H9 (cell line): ENCODE results near the gene SLC16A13. TPM values are rescaled to one million over a fixed set of nuclear protein-coding genes. Genes with fewer than 3 reads are reported as not detected.

ENCODE experiments used
- DNase-seq: peaks from one replicate; pipeline ENCODE4 v3.0.0-alpha.2; 2017
- H2AFZ ChIP-seq: one replicate; pipeline ENCODE4 v1.6.1; 2013; ENCODE audit warnings: mild to moderate bottlenecking, low read length, control low read depth, moderate library complexity
- H2AK5ac ChIP-seq: 2 replicates; pipeline ENCODE4 v1.6.1; 2013; ENCODE audit warnings: low read length, control low read depth, mixed read lengths; ENCODE audit not compliant: insufficient read length
- H2BK120ac ChIP-seq: one replicate; pipeline ENCODE4 v1.6.1; 2013; ENCODE audit warnings: low read depth, mild to moderate bottlenecking, low read length, control low read depth, inconsistent platforms; ENCODE audit not compliant: poor library complexity, severe bottlenecking
- H2BK12ac ChIP-seq: 2 replicates; pipeline ENCODE4 v1.6.1; 2013; ENCODE audit warnings: low read length, control low read depth, mixed read lengths, low read depth; ENCODE audit not compliant: insufficient read length
- H2BK15ac ChIP-seq: 2 replicates; pipeline ENCODE4 v1.6.1; 2013; ENCODE audit warnings: low read depth, low read length, control low read depth
- H2BK20ac ChIP-seq: one replicate; pipeline ENCODE4 v1.6.1; 2013; ENCODE audit warnings: low read depth, mild to moderate bottlenecking, low read length, control low read depth, inconsistent platforms; ENCODE audit not compliant: poor library complexity, severe bottlenecking
- H2BK5ac ChIP-seq: 2 replicates; pipeline ENCODE4 v1.6.1; 2013; ENCODE audit warnings: low read length, control low read depth, mixed read lengths; ENCODE audit not compliant: insufficient read length
- H3K14ac ChIP-seq: 2 replicates; pipeline ENCODE4 v1.6.1; 2013; ENCODE audit warnings: low read length, control low read depth; ENCODE audit not compliant: insufficient read depth
- H3K18ac ChIP-seq: 2 replicates; pipeline ENCODE4 v1.6.1; 2013; ENCODE audit warnings: low read depth, mild to moderate bottlenecking, mixed read lengths, low read length, control low read depth; ENCODE audit not compliant: insufficient read length
- H3K23ac ChIP-seq: 2 replicates; pipeline ENCODE4 v1.6.1; 2013; ENCODE audit warnings: low read length, control low read depth, mixed read lengths, low read depth; ENCODE audit not compliant: insufficient read length
- H3K23me2 ChIP-seq: 2 replicates; pipeline ENCODE4 v1.6.1; 2013; ENCODE audit warnings: low read depth, mild to moderate bottlenecking, mixed read lengths, low read length, control low read depth; ENCODE audit not compliant: insufficient read length, poor library complexity, severe bottlenecking
- H3K27ac ChIP-seq: 2 replicates; pipeline ENCODE4 v1.5.1; 2013; ENCODE audit warnings: low read length, control low read depth, mixed read lengths, low read depth; ENCODE audit not compliant: insufficient read length
- H3K27me3 ChIP-seq: 2 replicates; pipeline ENCODE4 v1.6.1; 2013; ENCODE audit warnings: low read length, control low read depth, inconsistent platforms; ENCODE audit not compliant: insufficient read depth
- H3K4ac ChIP-seq: 2 replicates; pipeline ENCODE4 v1.6.1; 2013; ENCODE audit warnings: low read depth, mild to moderate bottlenecking, control low read depth, inconsistent platforms, low read length, moderate library complexity
- H3K4me1 ChIP-seq: 2 replicates; pipeline ENCODE4 v1.6.1; 2013; ENCODE audit warnings: low read length, control low read depth, inconsistent platforms; ENCODE audit not compliant: insufficient read depth
- H3K4me2 ChIP-seq: 2 replicates; pipeline ENCODE4 v1.6.1; 2013; ENCODE audit warnings: low read length, control low read depth, mixed read lengths; ENCODE audit not compliant: insufficient read length, insufficient read depth
- H3K56ac ChIP-seq: 2 replicates; pipeline ENCODE4 v1.6.1; 2013; ENCODE audit warnings: low read depth, mild to moderate bottlenecking, mixed read lengths, low read length, control low read depth; ENCODE audit not compliant: insufficient read length
- H3K79me1 ChIP-seq: 2 replicates; pipeline ENCODE4 v1.6.1; 2013; ENCODE audit warnings: low read depth, mild to moderate bottlenecking, moderate library complexity, low read length, control low read depth, inconsistent platforms; ENCODE audit not compliant: insufficient read depth, poor library complexity, severe bottlenecking
- H3K79me2 ChIP-seq: 2 replicates; pipeline ENCODE4 v1.6.1; 2013; ENCODE audit warnings: low read length, control low read depth, inconsistent platforms; ENCODE audit not compliant: insufficient read depth
- H3K9ac ChIP-seq: 2 replicates; pipeline ENCODE4 v1.6.1; 2013; ENCODE audit warnings: low read length, control low read depth, mixed read lengths; ENCODE audit not compliant: insufficient read length; ENCODE audit errors: extremely low read depth
- H3K9me3 ChIP-seq: one replicate; pipeline ENCODE4 v1.6.1; 2013; ENCODE audit warnings: low read depth, low read length, inconsistent platforms; ENCODE audit not compliant: control insufficient read depth
- H3T11ph ChIP-seq: one replicate; pipeline ENCODE4 v1.6.1; 2013; ENCODE audit warnings: mild to moderate bottlenecking, low read length, control low read depth, inconsistent platforms
- H4K20me1 ChIP-seq: one replicate; pipeline ENCODE4 v1.6.1; 2013; ENCODE audit not compliant: control insufficient read depth, insufficient read length, insufficient read depth
- H4K5ac ChIP-seq: 2 replicates; pipeline ENCODE4 v1.6.1; 2013; ENCODE audit warnings: low read depth, mild to moderate bottlenecking, mixed read lengths, low read length, control low read depth; ENCODE audit not compliant: insufficient read length
- H4K8ac ChIP-seq: replicated peaks from 2 replicates; pipeline ENCODE4 v1.6.1; 2013; ENCODE audit warnings: low read length, control low read depth, mixed read lengths, low read depth; ENCODE audit not compliant: insufficient read length
- H4K91ac ChIP-seq: 2 replicates; pipeline ENCODE4 v1.6.1; 2013; ENCODE audit warnings: low read depth, mild to moderate bottlenecking, moderate library complexity, mixed read lengths, low read length, control low read depth; ENCODE audit not compliant: insufficient read length
- H3K27ac Mint-ChIP-seq, 3 experiments: 2 replicates in 2 of 3; 3 replicates in 1 of 3; pipeline ENCODE4 v1.8.0; 2020 to 2021; ENCODE audit warnings: mixed read lengths in 3 of 3, mild to moderate bottlenecking in 1 of 3, moderate library complexity in 1 of 3
- H3K27me3 Mint-ChIP-seq: 2 replicates; pipeline ENCODE4 v1.8.0; 2021; ENCODE audit warnings: low read depth, mild to moderate bottlenecking, moderate library complexity, mixed read lengths
- H3K36me3 Mint-ChIP-seq, 3 experiments: 2 replicates in 2 of 3; 3 replicates in 1 of 3; pipeline ENCODE4 v1.8.0; 2020 to 2021; ENCODE audit warnings: low read depth in 3 of 3, mixed read lengths in 3 of 3; ENCODE audit not compliant: insufficient read depth in 1 of 3
- H3K4me1 Mint-ChIP-seq, 2 experiments: 2 replicates each; pipeline ENCODE4 v1.8.0; 2020; ENCODE audit warnings: mixed read lengths in 2 of 2
- H3K4me3 Mint-ChIP-seq, 2 experiments: 2 replicates in 1 of 2; 3 replicates in 1 of 2; pipeline ENCODE4 v1.8.0; 2020 to 2021; ENCODE audit warnings: mild to moderate bottlenecking in 2 of 2, mixed read lengths in 2 of 2, moderate library complexity in 1 of 2
- H3K9me3 Mint-ChIP-seq, 2 experiments: 2 replicates in 1 of 2; 3 replicates in 1 of 2; pipeline ENCODE4 v1.8.0; 2020; ENCODE audit warnings: mild to moderate bottlenecking in 2 of 2, mixed read lengths in 2 of 2, moderate library complexity in 1 of 2
- CTCF ChIP-seq: fragments of 200-600 bp; sonication (generic); conservative IDR thresholded peaks from 3 replicates; pipeline ENCODE4 v1.8.0; 2021; ENCODE audit warnings: antibody characterized with exemption, mild to moderate bottlenecking
- whole genome bisulfite sequencing: extraction: QIAGEN DNeasy Blood & Tissue Kit; methylation state at CpG from one replicate; pipeline ENCODE4 v1.1.7; 2013; ENCODE audit warnings: missing lambda C conversion rate, low lambda C conversion rate, mixed read lengths; ENCODE audit not compliant: insufficient read length; ENCODE audit errors: extremely low coverage; 5-methylcytosine and 5-hydroxymethylcytosine counted together
- total RNA-seq: library from RNA; stranded (reverse); gene quantifications from 2 replicates; pipeline ENCODE4 v1.2.1, GENCODE V29; 2021

Gene SLC16A13
- total RNA-seq, 1 experiment from 2014 or later = 6.1 TPM

DNA sequence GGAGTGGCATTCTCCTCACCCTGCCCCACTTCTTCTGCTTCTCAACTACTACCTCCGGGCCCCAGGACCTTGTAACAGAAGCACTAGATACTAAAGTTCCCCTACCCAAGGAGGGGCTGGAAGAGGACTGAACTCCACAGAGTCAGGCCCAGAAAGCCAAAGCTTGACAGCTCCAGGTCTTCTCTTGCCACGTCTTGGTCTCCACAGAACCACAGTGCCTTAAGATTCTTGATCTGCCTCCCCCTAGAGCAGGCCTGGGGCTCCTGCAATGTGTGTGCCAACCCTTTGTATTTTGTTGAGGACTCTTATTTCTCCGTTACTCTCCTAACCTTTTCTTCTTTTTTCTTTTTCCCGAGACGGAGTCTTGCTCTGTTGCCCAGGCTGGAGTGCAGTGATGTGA is 4.0 kb downstream of the SLC16A13 start:
- Histone ChIP-seq H2AFZ (no peak overlapping the region), H3K4me1 (no peaks in the 10 kb centered on the region; the same call in 1 of the 2 replicates), H3K23ac (no peak overlapping the region), H2BK15ac (no peak overlapping the region), H3T11ph (no peak overlapping the region), H2AK5ac (no peak overlapping the region), H3K9me3 (no peaks in the 10 kb centered on the region), H2BK20ac (no peak overlapping the region), H4K8ac (no peak overlapping the region), H4K91ac (no peak overlapping the region), H2BK120ac (no peak overlapping the region), H3K4me2 (no peak overlapping the region), H3K79me1 (no peaks in the 10 kb centered on the region), H3K4ac (no peak overlapping the region), H4K20me1 (no peaks in the 10 kb centered on the region), H3K56ac (no peak overlapping the region), H3K9ac (no peak overlapping the region), H2BK5ac (no peak overlapping the region), H3K18ac (no peak overlapping the region), H3K27ac (no peak overlapping the region), H3K14ac (no peak overlapping the region), H4K5ac (no peak overlapping the region), H3K79me2 (no peaks in the 10 kb centered on the region), H3K23me2 (peaks cover 38% of the 10 kb centered on the region), H3K27me3 (peaks cover 4% of the 10 kb centered on the region), H2BK12ac (no peak overlapping the region)
- Mint-ChIP-seq H3K9me3 (no peaks in the 10 kb centered on the region), H3K27ac (no peak overlapping the region), H3K4me3 (no peak overlapping the region), H3K27me3 (peaks cover 67% of the 10 kb centered on the region), H3K4me1 (peaks cover 26 to 34% of the 10 kb centered on the region in 2 experiments), H3K36me3 (no peaks in the 10 kb centered on the region; a peak in 1 of 7 replicates)
- DNase-seq = no peak
- WGBS = no CpG with 5 or more reads among the region's 5 CpGs
- no peak for TF ChIP-seq CTCF
